ENCODE measurements around the gene TFF1.

The TFF1 gene

GRCh38 chr21:42341776-42342542 lies 24.4 kb downstream of the TFF1 start:
- FAIRE-seq = no peak

DNA sequence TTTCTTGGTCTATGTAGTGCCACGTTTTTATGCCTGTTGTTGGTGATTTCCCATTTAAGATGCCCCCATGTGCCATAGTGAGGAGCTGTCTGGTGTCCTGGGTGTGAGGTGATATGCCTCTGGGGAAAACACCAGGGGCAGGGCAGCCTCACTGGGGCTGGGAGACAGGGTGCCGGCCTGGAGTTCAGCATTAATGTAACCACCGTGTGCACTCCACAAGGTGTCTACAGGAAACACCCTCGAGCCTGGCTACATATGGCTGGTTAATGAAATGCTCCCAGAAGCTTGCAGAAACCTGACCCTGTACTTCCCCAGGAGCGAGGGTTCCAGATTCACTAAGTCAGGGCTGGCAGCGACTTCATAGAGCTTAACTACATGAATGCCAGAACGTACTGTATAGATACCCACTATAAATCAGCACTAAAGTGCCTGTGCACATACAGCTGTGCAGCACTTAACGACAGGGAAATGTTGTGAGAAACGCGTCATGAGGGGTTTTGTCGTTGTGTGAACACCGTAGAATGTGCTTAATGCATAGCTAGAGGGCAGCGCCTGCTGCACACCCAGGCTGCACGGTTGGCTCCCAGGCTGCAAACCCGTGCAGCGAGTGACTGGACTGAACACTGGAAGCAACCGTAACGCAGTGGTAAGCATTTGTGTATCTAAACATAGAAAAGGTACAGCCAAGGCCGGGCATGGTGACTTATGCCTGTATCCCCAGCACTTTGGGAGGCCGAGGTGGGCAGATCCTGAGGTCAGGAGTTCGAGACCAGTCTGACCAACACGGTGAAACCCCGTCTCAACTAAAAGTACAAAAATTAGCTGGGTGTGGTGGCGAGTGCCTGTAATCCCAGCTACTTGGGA lies 25.9 kb downstream of the TFF1 start:
- FAIRE-seq = no peak

- FAIRE-seq = no peak
Observed at GRCh38 chr21:42338729-42339715, 27.3 kb downstream of the TFF1 start.

DNA sequence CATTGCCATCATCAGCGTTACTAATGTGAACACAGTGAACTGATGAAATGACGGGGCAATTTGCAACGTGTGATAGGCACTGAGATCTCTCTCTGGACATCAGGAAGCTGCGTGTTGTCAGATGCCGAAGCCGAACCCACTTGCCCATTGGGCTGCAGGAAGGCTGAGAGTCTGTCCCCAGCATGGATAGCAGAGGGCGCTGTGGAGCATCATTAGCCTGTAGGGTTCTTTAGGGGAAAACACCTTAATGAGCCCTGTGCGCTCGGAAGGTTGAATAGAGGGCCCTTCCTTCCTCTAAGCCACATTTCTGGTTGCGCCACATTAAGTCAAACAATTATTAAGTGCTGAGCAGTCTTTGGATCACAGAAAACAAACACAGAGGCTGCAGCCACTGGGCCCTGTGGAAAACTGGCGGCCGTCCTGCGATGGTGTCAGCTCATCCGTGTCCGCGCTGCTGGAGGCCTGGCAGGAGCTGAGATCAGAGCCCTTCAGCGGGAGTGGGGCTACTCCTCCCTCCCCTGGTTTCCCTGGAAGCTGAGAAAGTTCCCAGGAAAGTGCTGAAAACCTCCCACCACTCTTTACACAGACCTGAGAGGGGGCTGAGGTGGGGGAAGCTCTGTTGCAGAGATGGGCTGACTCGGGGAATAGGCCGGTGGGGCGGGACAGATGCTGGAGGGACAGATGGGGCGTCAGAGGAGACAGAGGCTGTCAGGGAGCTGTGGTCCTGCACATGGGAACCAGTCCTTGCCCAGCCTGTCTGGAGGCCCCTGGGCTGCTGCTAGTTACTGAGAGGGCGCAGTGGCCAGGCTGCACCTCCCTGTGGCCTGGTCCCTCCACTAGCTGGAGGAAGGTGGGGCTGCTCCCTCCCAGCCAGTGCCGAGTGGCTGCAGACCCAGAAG lies 28.3 kb downstream of the TFF1 start:
- no peak for FAIRE-seq

GRCh38 chr21:42337276-42337675 lies 29.1 kb downstream of the TFF1 start:
- no peak for FAIRE-seq

- no peak for FAIRE-seq
Observed at GRCh38 chr21:42336054-42336453, 30.3 kb downstream of the TFF1 start.

DNA sequence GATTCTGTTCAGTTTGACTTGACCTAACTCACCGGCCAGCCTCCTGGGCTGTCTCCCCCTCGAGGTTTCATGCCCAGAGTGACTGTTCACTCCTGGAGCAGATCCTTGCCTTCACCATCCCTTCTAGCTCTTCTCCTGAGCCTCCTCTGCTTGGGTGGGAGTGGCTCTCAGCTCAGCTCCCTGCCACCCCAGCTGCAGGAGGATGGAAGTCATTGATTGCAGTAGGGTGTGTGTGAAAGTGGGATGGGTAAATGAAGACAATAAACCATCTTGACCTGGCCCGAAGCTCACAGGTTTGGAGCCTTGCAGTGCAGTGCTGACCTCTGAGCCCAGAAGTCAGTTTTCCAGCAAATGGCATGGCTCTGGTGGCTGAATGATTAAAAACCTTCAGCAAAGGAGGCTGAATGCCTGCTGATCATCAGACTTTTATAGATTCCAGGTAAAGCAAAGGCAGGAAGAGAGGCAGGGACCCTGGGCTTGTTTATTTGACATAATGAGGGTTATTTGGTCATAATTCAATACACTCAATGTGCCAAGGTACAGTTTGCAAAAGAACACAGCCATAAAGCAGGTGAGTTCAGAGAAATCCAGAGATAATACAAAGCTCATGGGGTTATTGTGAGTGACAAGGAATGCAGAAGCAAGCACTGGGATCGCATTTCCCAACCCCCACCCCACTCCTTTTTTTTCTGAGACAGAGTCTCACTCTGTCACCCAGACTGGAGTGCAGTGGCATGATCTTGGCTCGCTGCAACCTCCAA lies 33.6 kb downstream of the TFF1 start:
- FAIRE-seq = no peak

- FAIRE-seq = no peak
Observed at GRCh38 chr21:42331660-42332059, 34.7 kb downstream of the TFF1 start.

- FAIRE-seq = no peak
Observed at GRCh38 chr21:42330380-42331371, 35.7 kb downstream of the TFF1 start.

DNA sequence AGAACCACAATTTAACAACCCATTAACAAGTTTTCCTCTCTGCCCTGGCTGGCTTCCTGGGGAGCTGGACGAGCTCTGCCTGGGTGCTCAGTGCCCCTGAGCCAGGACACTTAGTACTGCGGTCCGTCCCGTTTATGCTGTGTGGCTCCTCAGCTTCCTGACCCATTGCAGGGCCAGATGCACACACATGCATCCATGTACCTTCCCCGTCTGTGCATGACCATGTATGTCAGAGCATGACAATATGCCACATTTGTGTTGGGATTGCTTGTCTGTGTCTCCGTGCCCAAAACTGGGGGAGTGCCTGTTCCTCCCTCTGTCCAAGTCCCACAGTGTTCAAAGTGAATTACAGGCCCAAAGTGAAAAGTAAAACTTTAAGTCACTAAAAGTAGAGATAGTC lies 41.4 kb downstream of the TFF1 start:
- no peak for FAIRE-seq

- no peak for FAIRE-seq
Observed at GRCh38 chr21:42321845-42322244, 44.5 kb downstream of the TFF1 start.

DNA sequence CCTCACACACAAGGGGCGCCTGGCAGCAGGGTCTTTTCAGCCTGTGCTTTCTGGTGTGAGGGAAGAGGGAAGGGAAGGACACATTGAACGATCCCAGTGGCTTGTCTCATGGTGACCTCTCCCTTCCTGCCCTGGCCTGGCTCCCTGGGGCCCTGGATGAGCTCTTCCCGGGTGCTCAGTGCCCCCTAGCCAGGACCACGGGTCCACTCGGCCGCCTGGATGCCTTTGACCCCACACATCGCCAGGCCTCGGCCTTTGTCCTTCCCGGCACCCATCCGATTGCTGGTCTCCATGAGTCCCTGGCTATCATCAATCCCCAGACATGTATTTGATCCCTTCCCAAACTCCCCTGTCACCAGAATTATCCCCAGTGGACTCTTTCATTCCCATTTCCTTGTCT lies 45.1 kb downstream of the TFF1 start:
- FAIRE-seq = no peak

DNA sequence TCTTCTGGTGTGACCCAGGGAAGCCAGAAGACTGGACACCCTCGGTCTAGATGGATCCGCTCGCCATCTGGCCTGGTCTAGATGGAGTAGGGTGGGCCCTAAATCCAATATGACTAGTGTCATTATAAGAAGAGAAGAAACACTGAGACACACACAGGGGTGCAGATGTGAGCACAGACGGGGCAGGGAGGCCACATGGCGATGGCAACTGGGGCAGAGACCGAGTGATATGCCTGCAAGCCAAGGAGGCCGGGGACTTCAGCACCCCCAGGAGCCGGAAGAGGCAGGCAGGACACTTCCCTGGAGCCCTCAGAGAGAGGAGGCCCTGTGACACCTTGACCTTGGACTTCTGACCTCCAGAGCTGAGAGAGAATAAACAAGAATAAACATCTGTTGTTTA lies 45.5 kb downstream of the TFF1 start:
- no peak for FAIRE-seq

GRCh38 chr21:42319851-42320572 lies 46.3 kb downstream of the TFF1 start:
- no peak for FAIRE-seq

DNA sequence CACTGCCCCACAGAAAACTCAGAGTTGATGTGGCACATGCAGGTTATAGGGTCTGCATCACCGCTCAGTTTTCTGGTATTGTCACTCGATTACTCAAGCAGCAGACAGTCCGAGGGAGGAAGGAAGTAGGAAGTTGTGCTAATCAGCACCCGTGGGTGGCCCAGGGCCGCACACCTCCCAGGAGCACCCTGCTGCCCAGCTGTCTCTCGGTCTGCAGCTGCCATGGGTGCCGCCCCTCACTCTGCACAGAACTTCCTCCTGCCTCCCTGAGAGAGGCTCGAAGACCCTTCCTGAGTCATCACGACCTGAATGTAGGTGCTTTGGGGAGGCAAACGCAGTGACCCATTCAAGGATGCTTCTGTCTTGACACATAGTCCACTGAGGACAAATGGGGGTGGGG lies 47.0 kb downstream of the TFF1 start:
- no peak for FAIRE-seq

GRCh38 chr21:42317826-42318746 lies 48.2 kb downstream of the TFF1 start:
- FAIRE-seq = no peak

DNA sequence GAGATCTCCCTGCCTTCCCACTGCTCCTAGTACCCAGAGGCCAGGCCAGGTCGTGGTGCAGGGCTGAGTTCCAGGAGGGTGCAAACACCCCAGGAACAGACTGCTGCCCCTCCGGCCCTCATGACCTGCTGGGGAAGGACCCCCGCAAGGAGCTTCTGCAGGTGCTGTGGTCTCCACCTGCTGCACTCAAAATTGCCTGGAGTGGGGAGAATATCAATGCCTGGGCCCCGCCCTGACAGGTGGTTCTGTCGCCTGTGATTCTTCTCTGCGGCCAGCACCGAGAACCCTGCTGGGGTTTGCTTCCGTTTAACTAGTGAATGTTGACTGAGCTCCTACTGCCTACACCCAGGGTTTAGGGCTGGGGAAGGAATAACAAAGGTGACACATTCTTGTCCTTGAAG lies 49.0 kb downstream of the TFF1 start:
- no peak for FAIRE-seq

GRCh38 chr21:42316891-42317290 lies 49.4 kb downstream of the TFF1 start:
- no peak for FAIRE-seq

Data from colon (tissue), 2 donors.